ENCODE results near the gene CDCP2. TPM values are rescaled to one million over a fixed set of nuclear protein-coding genes. Genes with fewer than 3 reads are reported as not detected.

CDCP2 gene
- total RNA-seq, 6 experiments from 2014 or later = not detected

DNA sequence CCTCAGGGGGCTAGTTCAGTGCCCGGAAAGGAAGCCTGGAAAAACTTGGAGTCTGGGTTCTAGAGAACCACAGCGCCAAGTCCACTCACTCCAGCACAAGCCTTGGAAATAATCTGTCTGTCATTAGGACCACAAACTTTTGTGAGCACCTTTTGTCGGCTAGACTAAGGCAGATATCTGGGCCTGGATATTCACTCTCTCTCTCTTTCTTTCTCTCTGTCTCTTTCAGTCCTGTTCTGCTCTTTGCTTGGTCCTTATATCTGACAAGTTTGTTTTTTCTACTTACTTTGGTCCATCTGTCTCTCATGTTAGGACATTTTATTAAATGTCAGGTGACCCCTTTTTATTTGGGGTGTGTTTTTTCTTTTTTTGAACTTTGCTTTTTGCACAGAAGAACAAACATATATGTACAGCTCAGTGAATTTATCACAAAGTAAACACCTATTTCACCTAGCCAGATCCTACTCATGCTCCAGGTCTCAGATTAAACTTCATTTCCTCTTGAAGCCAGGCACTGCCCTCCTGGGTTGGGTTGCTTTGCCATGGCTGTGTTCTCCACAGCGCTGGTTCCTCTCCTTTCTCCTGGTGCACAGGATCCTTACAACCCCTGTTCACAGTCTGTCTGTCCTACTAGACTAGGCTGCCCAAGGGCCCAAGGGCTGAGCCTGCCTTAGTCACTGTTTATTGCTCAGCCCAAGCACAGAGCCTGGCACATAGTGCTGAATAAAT, 58.6 kb downstream of the CDCP2 start:
- H3K4me1 Mint-ChIP-seq (ENCODE audit: low read depth) = no peaks in the 10 kb centered on the region
- peaks cover 7% of the 10 kb centered on the region; the same call in 1 of the 2 replicates for H3K36me3 Mint-ChIP-seq (ENCODE audit: low read depth)
- H3K27me3 Mint-ChIP-seq (ENCODE audit: insufficient read depth) = no peaks in the 10 kb centered on the region; the same call in 1 of the 2 replicates
- no peak overlapping the region for H3K27ac Mint-ChIP-seq
- DNase-seq = no peak
- H3K9me3 Mint-ChIP-seq = no peaks in the 10 kb centered on the region
- TF ChIP-seq, protein P1, sequence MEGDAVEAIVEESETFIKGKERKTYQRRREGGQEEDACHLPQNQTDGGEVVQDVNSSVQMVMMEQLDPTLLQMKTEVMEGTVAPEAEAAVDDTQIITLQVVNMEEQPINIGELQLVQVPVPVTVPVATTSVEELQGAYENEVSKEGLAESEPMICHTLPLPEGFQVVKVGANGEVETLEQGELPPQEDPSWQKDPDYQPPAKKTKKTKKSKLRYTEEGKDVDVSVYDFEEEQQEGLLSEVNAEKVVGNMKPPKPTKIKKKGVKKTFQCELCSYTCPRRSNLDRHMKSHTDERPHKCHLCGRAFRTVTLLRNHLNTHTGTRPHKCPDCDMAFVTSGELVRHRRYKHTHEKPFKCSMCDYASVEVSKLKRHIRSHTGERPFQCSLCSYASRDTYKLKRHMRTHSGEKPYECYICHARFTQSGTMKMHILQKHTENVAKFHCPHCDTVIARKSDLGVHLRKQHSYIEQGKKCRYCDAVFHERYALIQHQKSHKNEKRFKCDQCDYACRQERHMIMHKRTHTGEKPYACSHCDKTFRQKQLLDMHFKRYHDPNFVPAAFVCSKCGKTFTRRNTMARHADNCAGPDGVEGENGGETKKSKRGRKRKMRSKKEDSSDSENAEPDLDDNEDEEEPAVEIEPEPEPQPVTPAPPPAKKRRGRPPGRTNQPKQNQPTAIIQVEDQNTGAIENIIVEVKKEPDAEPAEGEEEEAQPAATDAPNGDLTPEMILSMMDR (IDR thresholded peaks at IDR 0.05) = no peak
- H3K4me3 Mint-ChIP-seq = no peak overlapping the region

GRCh38 chr1:54091666-54092065, 61.1 kb downstream of the CDCP2 start:
- no peak for DNase-seq
- Mint-ChIP-seq H3K4me1 (ENCODE audit: low read depth) (no peaks in the 10 kb centered on the region), H3K27ac (no peak overlapping the region), H3K36me3 (ENCODE audit: low read depth) (peaks cover 4% of the 10 kb centered on the region; the same call in 1 of the 2 replicates), H3K9me3 (no peaks in the 10 kb centered on the region), H3K27me3 (ENCODE audit: insufficient read depth) (no peaks in the 10 kb centered on the region; the same call in 1 of the 2 replicates), H3K4me3 (no peak overlapping the region)
- TF ChIP-seq, protein P1 (IDR thresholded peaks at IDR 0.05) = no peak

DNA sequence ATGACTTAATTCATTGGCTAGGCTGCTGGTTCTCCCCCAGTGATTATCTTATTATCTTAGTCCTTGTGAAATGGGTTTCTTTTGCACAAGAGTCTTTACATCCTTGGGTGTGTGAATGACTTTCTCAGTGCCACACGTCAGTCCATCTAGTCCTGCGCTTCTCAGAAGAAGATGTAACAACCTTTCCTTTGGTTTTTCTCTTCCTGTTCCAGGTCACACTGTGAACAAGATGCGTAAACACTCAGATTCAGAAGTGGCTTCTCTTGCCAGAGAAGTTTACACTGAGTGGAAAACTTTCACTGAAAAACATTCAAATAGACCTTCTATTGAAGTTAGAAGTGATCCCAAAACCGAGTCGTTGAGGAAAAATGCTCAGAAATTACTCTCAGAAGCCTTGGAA, 64.4 kb downstream of the CDCP2 start:
- DNase-seq = no peak
- Mint-ChIP-seq H3K4me3 (no peak overlapping the region), H3K27me3 (ENCODE audit: insufficient read depth) (no peaks in the 10 kb centered on the region), H3K9me3 (no peaks in the 10 kb centered on the region), H3K27ac (no peak overlapping the region), H3K4me1 (ENCODE audit: low read depth) (no peaks in the 10 kb centered on the region), H3K36me3 (ENCODE audit: low read depth) (no peaks in the 10 kb centered on the region)
- TF ChIP-seq, protein P1 (IDR thresholded peaks at IDR 0.05) = no peak

DNA sequence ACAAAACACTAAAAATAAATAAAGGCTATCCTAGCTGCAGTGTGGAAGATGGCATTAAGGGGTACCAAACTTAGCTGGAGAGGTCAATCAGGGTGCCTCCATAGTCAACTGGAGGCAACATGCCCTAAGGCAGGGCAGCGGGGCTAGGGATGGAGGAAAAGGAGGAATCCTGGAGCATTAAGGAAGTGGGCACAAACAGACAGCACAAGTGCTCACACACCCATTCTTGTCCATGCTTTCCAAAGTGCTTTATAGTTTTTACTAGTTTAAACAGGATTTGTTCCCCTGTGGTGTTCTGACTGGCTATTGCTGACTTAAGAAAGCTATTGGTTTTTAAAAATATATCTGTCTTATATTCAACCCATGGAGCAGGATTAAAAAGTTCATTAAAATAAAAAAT, 66.0 kb downstream of the CDCP2 start:
- no peaks in the 10 kb centered on the region; the same call in 1 of the 2 replicates for H3K27me3 Mint-ChIP-seq (ENCODE audit: insufficient read depth)

GRCh38 chr1:54084794-54085193, 68.0 kb downstream of the CDCP2 start:
- Mint-ChIP-seq H3K4me3 (no peak overlapping the region), H3K27ac (no peak overlapping the region), H3K36me3 (ENCODE audit: low read depth) (no peaks in the 10 kb centered on the region), H3K27me3 (ENCODE audit: insufficient read depth) (no peaks in the 10 kb centered on the region; the same call in 1 of the 2 replicates), H3K9me3 (no peaks in the 10 kb centered on the region), H3K4me1 (ENCODE audit: low read depth) (peaks cover 6% of the 10 kb centered on the region)
- no peak for DNase-seq
- TF ChIP-seq, protein P1 (IDR thresholded peaks at IDR 0.05) = no peak

More for the DNA sequence above, 66.0 kb downstream of the CDCP2 start:
- Mint-ChIP-seq H3K27ac (no peak overlapping the region), H3K36me3 (ENCODE audit: low read depth) (no peaks in the 10 kb centered on the region), H3K9me3 (no peaks in the 10 kb centered on the region), H3K4me1 (ENCODE audit: low read depth) (peaks cover under 1% of the 10 kb centered on the region), H3K4me3 (no peak overlapping the region)
- DNase-seq = no peak
- TF ChIP-seq, protein P1 (IDR thresholded peaks at IDR 0.05) = no peak

Other genes starting within 250 kb of the CDCP2 start
- 10 to 100 TPM; 20.9 to 36.9 (median 35.1) TPM for gene IFT25, start 207.3 kb downstream of the CDCP2 start, total RNA-seq (2021; fragmentation: NEBNext Ultra II Directional; extraction: Animal tissue kit (Norgen Biotek cat#: 25700))
- gene LRRC42, start 206.7 kb downstream of the CDCP2 start, total RNA-seq (2021; fragmentation: NEBNext Ultra II Directional; extraction: Animal tissue kit (Norgen Biotek cat#: 25700)) = 10 to 100 TPM; 36.3 to 44.2 (median 42.2) TPM
- gene LDLRAD1, start 134.8 kb downstream of the CDCP2 start, total RNA-seq (2021; fragmentation: NEBNext Ultra II Directional; extraction: Animal tissue kit (Norgen Biotek cat#: 25700)) = not detected
- 100 to 1,000 TPM; 282 to 460 (median 348) TPM for gene TMEM59, start 99.8 kb downstream of the CDCP2 start, total RNA-seq (2021; fragmentation: NEBNext Ultra II Directional; extraction: Animal tissue kit (Norgen Biotek cat#: 25700))
- 1 to 10 TPM; 4.2 to 5.5 (median 4.8) TPM for gene TCEANC2, start 99.4 kb downstream of the CDCP2 start, total RNA-seq (2021; fragmentation: NEBNext Ultra II Directional; extraction: Animal tissue kit (Norgen Biotek cat#: 25700))
- gene CYB5RL, start 47.0 kb upstream of the CDCP2 start, total RNA-seq (2021; fragmentation: NEBNext Ultra II Directional; extraction: Animal tissue kit (Norgen Biotek cat#: 25700)) = 1 to 10 TPM; 4.5 to 6.1 (median 5.2) TPM
- 100 to 1,000 TPM; 119 to 135 (median 126) TPM for gene MRPL37, start 47.2 kb upstream of the CDCP2 start, total RNA-seq (2021; fragmentation: NEBNext Ultra II Directional; extraction: Animal tissue kit (Norgen Biotek cat#: 25700))